Thoracic aorta (tissue), 2 donors: ENCODE data around the gene STK39. TPM values are rescaled to one million over a fixed set of nuclear protein-coding genes. Genes with fewer than 3 reads are reported as not detected.

Experiments used
- ATAC-seq: fragments of 150-250 bp; one replicate; pipeline ENCODE4 v1.8.0; 2017; ENCODE audit warnings: low read depth; ENCODE audit not compliant: insufficient number of reproducible peaks, low FRiP score
- DNase-seq: peaks from one replicate; pipeline ENCODE4 v3.0.0-alpha.2; 2020; ENCODE audit warnings: low spot score
- H3K27ac ChIP-seq, 2 donors: fragments of 200-600 bp; sonication (generic); 1 replicate in 1 of 2; 2 replicates in 1 of 2; pipeline ENCODE4 v1.5.1; 2016; ENCODE audit warnings: mild to moderate bottlenecking in 2 of 2, moderate library complexity in 2 of 2
- H3K27me3 ChIP-seq: fragments of 200-600 bp; sonication (generic); replicated peaks from 2 replicates; pipeline ENCODE4 v1.6.0; 2016; ENCODE audit warnings: mild to moderate bottlenecking; ENCODE audit not compliant: insufficient read depth
- H3K36me3 ChIP-seq: fragments of 200-600 bp; sonication (generic); one replicate; pipeline ENCODE4 v1.5.1; 2016
- H3K4me1 ChIP-seq, 2 donors: fragments of 200-600 bp; sonication (generic); 1 replicate in 1 of 2; 2 replicates in 1 of 2; pipeline versions ENCODE4 v1.5.1 to v1.6.0; 2016; ENCODE audit warnings: low read depth in 2 of 2, mild to moderate bottlenecking in 1 of 2; ENCODE audit not compliant: control insufficient read depth in 1 of 2
- H3K4me3 ChIP-seq: fragments of 200-600 bp; sonication (generic); 2 replicates; pipeline ENCODE4 v1.5.1; 2016; ENCODE audit warnings: mild to moderate bottlenecking
- H3K9me3 ChIP-seq: fragments of 200-600 bp; sonication (generic); 2 replicates; pipeline ENCODE4 v1.5.1; 2016
- total RNA-seq, 2 donors: library from RNA; depleted of rRNA; stranded (reverse); fragments of >200 nt; gene quantifications; one replicate each; pipeline versions ENCODE4 v1.1.0 to v1.2.3, GENCODE V29; 2016
- TF ChIP-seq, protein P1 (sequence below): fragments of 200-600 bp; sonication (generic); IDR thresholded peaks from one replicate; pipeline ENCODE4 v1.5.1; 2019; ENCODE audit warnings: antibody characterized with exemption

The STK39 gene
- total RNA-seq, 2 donors from 2014 or later, result 11.5 to 18.5 TPM

- H3K36me3 ChIP-seq, result no peaks in the 10 kb centered on the region
- H3K9me3 ChIP-seq, result no peaks in the 10 kb centered on the region
- H3K4me1 ChIP-seq, result no peaks in the 10 kb centered on the region
- no peak overlapping the region for H3K27ac ChIP-seq
- TF ChIP-seq, protein P1, sequence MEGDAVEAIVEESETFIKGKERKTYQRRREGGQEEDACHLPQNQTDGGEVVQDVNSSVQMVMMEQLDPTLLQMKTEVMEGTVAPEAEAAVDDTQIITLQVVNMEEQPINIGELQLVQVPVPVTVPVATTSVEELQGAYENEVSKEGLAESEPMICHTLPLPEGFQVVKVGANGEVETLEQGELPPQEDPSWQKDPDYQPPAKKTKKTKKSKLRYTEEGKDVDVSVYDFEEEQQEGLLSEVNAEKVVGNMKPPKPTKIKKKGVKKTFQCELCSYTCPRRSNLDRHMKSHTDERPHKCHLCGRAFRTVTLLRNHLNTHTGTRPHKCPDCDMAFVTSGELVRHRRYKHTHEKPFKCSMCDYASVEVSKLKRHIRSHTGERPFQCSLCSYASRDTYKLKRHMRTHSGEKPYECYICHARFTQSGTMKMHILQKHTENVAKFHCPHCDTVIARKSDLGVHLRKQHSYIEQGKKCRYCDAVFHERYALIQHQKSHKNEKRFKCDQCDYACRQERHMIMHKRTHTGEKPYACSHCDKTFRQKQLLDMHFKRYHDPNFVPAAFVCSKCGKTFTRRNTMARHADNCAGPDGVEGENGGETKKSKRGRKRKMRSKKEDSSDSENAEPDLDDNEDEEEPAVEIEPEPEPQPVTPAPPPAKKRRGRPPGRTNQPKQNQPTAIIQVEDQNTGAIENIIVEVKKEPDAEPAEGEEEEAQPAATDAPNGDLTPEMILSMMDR, result no peak
- no peak overlapping the region for H3K4me3 ChIP-seq
- no peak for ATAC-seq
- DNase-seq, result no peak
- H3K27me3 ChIP-seq, result no peaks in the 10 kb centered on the region
Observed at GRCh38 chr2:167916756-167917155, 330.6 kb downstream of the STK39 start.

- TF ChIP-seq, protein P1, result no peak
- Histone ChIP-seq H3K9me3 (no peaks in the 10 kb centered on the region), H3K27ac (no peak overlapping the region), H3K4me1 (no peaks in the 10 kb centered on the region), H3K36me3 (no peaks in the 10 kb centered on the region), H3K27me3 (no peaks in the 10 kb centered on the region), H3K4me3 (no peak overlapping the region)
- ATAC-seq (no peak), DNase-seq (no peak)
Observed at GRCh38 chr2:167914969-167915368, 332.4 kb downstream of the STK39 start.

DNA sequence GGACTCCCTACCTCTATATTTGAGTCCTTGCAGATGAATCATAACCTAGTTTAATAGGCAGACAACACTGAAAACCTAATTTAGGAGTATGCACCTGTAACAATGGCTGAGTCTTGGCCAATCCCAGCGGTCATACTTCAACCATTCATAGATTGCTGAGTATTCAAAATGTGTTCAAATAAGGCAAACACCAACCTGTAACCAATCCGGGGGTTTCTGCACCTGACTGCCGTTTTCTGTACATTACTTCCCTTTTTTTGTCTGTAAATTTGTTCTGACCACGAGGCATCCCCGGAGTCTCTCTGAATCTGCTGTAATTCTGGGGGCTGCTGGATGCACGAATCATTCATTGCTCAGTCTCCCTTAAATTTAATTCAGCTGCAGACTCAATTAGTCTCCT lies 338.6 kb downstream of the STK39 start:
- Histone ChIP-seq H3K27me3 (no peaks in the 10 kb centered on the region), H3K4me1 (no peaks in the 10 kb centered on the region), H3K4me3 (no peak overlapping the region), H3K27ac (no peak overlapping the region), H3K9me3 (no peaks in the 10 kb centered on the region), H3K36me3 (no peaks in the 10 kb centered on the region)
- ATAC-seq (no peak), DNase-seq (no peak)
- TF ChIP-seq, protein P1, result no peak

DNA sequence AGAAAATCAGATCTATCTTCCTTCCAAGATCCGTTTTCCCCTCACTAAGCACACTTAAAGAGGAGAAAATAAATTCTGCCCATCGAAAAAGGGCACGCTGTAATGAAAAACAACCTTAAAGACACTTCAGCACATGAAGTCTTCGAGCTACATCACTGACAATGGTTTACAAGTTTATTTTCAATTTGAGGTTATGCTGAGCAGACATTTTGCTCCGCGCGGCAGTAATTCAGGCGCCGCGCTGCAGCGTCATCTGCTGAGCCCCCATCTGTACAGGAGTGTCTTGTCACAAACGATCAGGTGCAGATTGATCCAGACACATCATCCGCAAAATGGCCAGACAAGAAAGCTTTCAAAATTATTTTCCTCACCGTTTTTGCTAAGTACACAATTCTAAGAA lies 341.7 kb downstream of the STK39 start:
- H3K4me3 ChIP-seq, result no peak overlapping the region
- TF ChIP-seq, protein P1, result no peak
- H3K36me3 ChIP-seq, result no peaks in the 10 kb centered on the region
- ATAC-seq, result no peak
- no peaks in the 10 kb centered on the region for H3K9me3 ChIP-seq
- H3K27ac ChIP-seq, result no peak overlapping the region
- no peaks in the 10 kb centered on the region for H3K4me1 ChIP-seq
- no peaks in the 10 kb centered on the region for H3K27me3 ChIP-seq
- DNase-seq, result no peak

Other genes with a start within 250 kb of the STK39 start
- gene CERS6, start 208.7 kb upstream of the STK39 start, total RNA-seq, result 10 to 100 TPM; 13.7 to 15.8 TPM